Activated gamma-delta T cell (primary cell): ENCODE results near the gene VKORC1.

Experiments used
- DNase-seq: peaks from one replicate; lab custom pipeline; 2025; lab: John Stamatoyannopoulos, UW

Gene VKORC1

GRCh38 chr16:31082368-31083045 lies 12.1 kb downstream of the VKORC1 start:
- DNase-seq, result no peak

- DNase-seq, result no peak
These were observed 12.9 kb downstream of the VKORC1 start for GRCh38 chr16:31081428-31082351.

- DNase-seq, result no peak
These were observed 13.7 kb downstream of the VKORC1 start for GRCh38 chr16:31080756-31081419.

GRCh38 chr16:31080035-31080629 lies 14.5 kb downstream of the VKORC1 start:
- DNase-seq, result no peak

GRCh38 chr16:31079342-31079944 lies 15.2 kb downstream of the VKORC1 start:
- no peak for DNase-seq

GRCh38 chr16:31078597-31079341 lies 15.8 kb downstream of the VKORC1 start:
- no peak for DNase-seq

GRCh38 chr16:31077592-31078396 lies 16.8 kb downstream of the VKORC1 start:
- DNase-seq, result no peak

- DNase-seq, result no peak
These were observed 17.6 kb downstream of the VKORC1 start for GRCh38 chr16:31077024-31077423.

- no peak for DNase-seq
These were observed 18.3 kb downstream of the VKORC1 start for GRCh38 chr16:31076319-31076718.

GRCh38 chr16:31074814-31075183 lies 19.8 kb downstream of the VKORC1 start:
- no peak for DNase-seq

GRCh38 chr16:31073970-31074813 lies 20.4 kb downstream of the VKORC1 start, which contains the start of the genes ZNF646 and ZNF668:
ZNF646 (plus strand) TSS chr16:31074422; CDS start chr16:31076325, 1,903 bp downstream.
ZNF668 (minus strand) TSS chr16:31074240; CDS start chr16:31064459, 9,781 bp downstream.
- peak; percentile 79 for DNase-seq

GRCh38 chr16:31073142-31073969 lies 21.2 kb downstream of the VKORC1 start:
- DNase-seq, result peak; percentile 87

GRCh38 chr16:31072540-31073141 lies 22.0 kb downstream of the VKORC1 start:
- no peak for DNase-seq

- DNase-seq, result no peak
These were observed 22.7 kb downstream of the VKORC1 start for GRCh38 chr16:31071861-31072260.

GRCh38 chr16:31067342-31067741 lies 27.3 kb downstream of the VKORC1 start:
- DNase-seq, result no peak

- DNase-seq, result no peak
These were observed 29.6 kb downstream of the VKORC1 start for GRCh38 chr16:31064882-31065461.
